Body of pancreas (tissue), 4 donors: ENCODE measurements around the gene NXF1. TPM values are rescaled to one million over a fixed set of nuclear protein-coding genes. Genes with fewer than 3 reads are reported as not detected.
"Not testable (repeated sequence)": the region's sequence is repeated elsewhere in the genome, so short reads cannot be mapped to it uniquely, and the experiment has no call there.

Source experiments
- ATAC-seq: fragments of 150-250 bp; one replicate; pipeline ENCODE4 v1.9.1; 2016
- DNase-seq, 4 donors: peaks; one replicate each; pipeline ENCODE4 v3.0.0-alpha.2; 2019
- H3K27ac ChIP-seq, 4 donors: fragments of 200-600 bp; sonication (generic); 1 replicate in 3 of 4; 2 replicates in 1 of 4; pipeline versions ENCODE4 v1.5.1 to v1.6.1; 2016 to 2019; ENCODE audit warnings: mild to moderate bottlenecking in 1 of 4, mixed read lengths in 1 of 4, moderate library complexity in 1 of 4
- H3K27me3 ChIP-seq, 2 donors: fragments of 200-600 bp; sonication (generic); one replicate each; pipeline ENCODE4 v1.6.0; 2016; ENCODE audit warnings: mild to moderate bottlenecking in 1 of 2
- H3K36me3 ChIP-seq, 2 donors: fragments of 200-600 bp; sonication (generic); replicated peaks in 1 of 2; 2 replicates each; pipeline ENCODE4 v1.5.1; 2016; ENCODE audit warnings: low read depth in 2 of 2; ENCODE audit not compliant: insufficient read depth in 1 of 2
- H3K4me1 ChIP-seq: fragments of 200-600 bp; sonication (generic); one replicate; pipeline ENCODE4 v1.6.0; 2016
- H3K4me3 ChIP-seq, 2 donors: fragments of 200-600 bp; sonication (generic); 1 replicate in 1 of 2; 2 replicates in 1 of 2; pipeline ENCODE4 v1.5.1; 2016 to 2019
- H3K9me3 ChIP-seq, 3 donors: fragments of 200-600 bp; sonication (generic); 1 replicate in 2 of 3; 2 replicates in 1 of 3; pipeline ENCODE4 v1.5.1; 2016
- POLR2A ChIP-seq, 3 donors: fragments of 450-650 bp; IDR thresholded peaks; one replicate each; pipeline ENCODE4 v1.6.1; 2016; ENCODE audit warnings: antibody characterized with exemption in 3 of 3, mild to moderate bottlenecking in 2 of 3
- WGBS, 2 donors: methylation state at CpG; one replicate each; pipeline ENCODE4 v1.1.5; 2017; 5-methylcytosine and 5-hydroxymethylcytosine counted together
- intact Hi-C: fragments of 100-400 bp; cut with DNase I; formaldehyde crosslinking; loops from one replicate; pipeline ENCODE4 v1.15.1; 2023
- total RNA-seq, 2 donors: library from RNA; depleted of rRNA; stranded (reverse); fragments of >200 nt; gene quantifications; one replicate each; pipeline ENCODE4 v1.1.0, GENCODE V29; 2016
- TF ChIP-seq, protein P1 (sequence below), 7 experiments: fragments of 450-650 bp in 4 of 7; fragments of 200-600 bp in 3 of 7; sonication (generic) in 3 of 7; IDR thresholded peaks; one replicate each; pipeline ENCODE4 v1.5.1; 2016 to 2019; ENCODE audit warnings: antibody characterized with exemption in 7 of 7

Gene NXF1
- total RNA-seq, 2 donors from 2014 or later, result 49.8 to 108 TPM

DNA sequence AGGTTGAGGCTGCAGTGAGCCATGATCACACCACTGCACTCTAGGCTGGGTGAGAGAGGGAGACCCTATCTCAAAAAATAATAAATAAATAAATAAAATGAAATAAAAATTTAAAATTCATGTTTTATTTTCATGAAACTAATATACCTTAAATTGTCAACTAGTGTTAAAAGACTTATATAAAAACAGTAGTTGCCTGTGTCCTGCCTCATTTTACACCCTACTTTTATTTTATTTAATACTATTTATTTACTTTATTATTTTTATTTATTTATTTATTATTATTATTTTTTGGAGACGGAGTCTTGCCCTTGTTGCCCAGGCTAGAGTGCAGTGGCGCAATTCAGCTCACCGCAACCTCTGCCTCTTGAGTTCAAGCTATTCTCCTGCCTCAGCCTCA is 38.9 kb upstream of the NXF1 start:
- WGBS, 2 donors, result 91 to 95% methylated on average over 3 of the region's 3 CpGs
- no peak for DNase-seq
- Histone ChIP-seq H3K4me3 (no peak overlapping the region), H3K27ac (no peak overlapping the region), H3K27me3 (no peaks in the 10 kb centered on the region), H3K36me3 (no peaks in the 10 kb centered on the region), H3K9me3 (no peaks in the 10 kb centered on the region), H3K4me1 (peaks cover 18% of the 10 kb centered on the region)
- intact Hi-C loops, result no loop called here
- no peak for TF ChIP-seq POLR2A (IDR thresholded peaks at IDR 0.05)
- TF ChIP-seq, protein P1, sequence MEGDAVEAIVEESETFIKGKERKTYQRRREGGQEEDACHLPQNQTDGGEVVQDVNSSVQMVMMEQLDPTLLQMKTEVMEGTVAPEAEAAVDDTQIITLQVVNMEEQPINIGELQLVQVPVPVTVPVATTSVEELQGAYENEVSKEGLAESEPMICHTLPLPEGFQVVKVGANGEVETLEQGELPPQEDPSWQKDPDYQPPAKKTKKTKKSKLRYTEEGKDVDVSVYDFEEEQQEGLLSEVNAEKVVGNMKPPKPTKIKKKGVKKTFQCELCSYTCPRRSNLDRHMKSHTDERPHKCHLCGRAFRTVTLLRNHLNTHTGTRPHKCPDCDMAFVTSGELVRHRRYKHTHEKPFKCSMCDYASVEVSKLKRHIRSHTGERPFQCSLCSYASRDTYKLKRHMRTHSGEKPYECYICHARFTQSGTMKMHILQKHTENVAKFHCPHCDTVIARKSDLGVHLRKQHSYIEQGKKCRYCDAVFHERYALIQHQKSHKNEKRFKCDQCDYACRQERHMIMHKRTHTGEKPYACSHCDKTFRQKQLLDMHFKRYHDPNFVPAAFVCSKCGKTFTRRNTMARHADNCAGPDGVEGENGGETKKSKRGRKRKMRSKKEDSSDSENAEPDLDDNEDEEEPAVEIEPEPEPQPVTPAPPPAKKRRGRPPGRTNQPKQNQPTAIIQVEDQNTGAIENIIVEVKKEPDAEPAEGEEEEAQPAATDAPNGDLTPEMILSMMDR (IDR thresholded peaks at IDR 0.05), result no peak
- ATAC-seq, result no peak

DNA sequence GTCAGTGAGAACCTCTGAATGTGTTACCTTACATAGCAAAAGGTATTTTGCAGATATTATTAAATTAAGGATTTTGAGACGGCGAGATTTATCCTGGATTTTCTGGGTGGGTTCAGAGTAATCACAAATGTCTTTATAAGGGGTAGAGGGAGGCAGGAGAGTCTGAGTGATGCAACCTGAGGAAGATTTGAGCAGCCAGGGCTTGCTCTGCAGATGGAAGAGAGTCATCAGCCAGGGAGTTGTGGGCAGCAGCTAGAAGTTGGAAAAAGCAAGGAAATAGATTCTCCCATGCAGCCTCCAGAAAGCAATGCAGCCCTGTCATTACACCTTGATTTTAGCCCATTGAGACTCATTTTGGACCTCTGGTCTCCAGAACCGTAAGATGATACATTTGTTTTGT is 38.2 kb upstream of the NXF1 start:
- Histone ChIP-seq H3K27me3 (no peaks in the 10 kb centered on the region), H3K4me1 (peaks cover 25% of the 10 kb centered on the region), H3K4me3 (no peak overlapping the region), H3K36me3 (no peaks in the 10 kb centered on the region), H3K9me3 (no peaks in the 10 kb centered on the region), H3K27ac (no peak overlapping the region)
- ATAC-seq (no peak), DNase-seq (no peak)
- TF ChIP-seq, protein P1 (IDR thresholded peaks at IDR 0.05), result no peak
- TF ChIP-seq POLR2A (IDR thresholded peaks at IDR 0.05), result no peak
- intact Hi-C loops, result no loop called here
- WGBS, 2 donors, result 91 to 96% methylated on average over 3 of the region's 3 CpGs

DNA sequence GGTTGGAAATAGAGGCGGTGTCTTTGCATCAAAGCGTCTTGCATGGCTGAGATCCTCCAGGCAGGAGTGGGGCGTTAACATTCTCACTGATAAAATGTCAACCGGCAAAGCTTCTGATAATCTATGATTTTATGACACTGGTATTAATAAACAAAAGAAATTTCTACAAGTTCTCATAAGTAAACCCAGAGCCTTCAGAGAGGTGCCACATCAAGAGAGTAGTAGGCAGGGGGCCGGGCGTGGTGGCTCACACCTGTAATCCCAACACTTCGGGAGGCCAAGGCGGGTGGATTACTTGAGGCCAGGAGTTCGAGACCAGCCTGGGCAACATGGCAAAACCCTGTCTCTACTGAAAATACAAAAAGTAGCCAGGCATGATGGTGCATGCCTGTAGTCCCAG is 37.7 kb upstream of the NXF1 start:
- H3K36me3 ChIP-seq, DNase-seq, H3K4me3 ChIP-seq, intact Hi-C loops, H3K9me3 ChIP-seq, ATAC-seq, H3K27me3 ChIP-seq: not testable (repeated sequence)
- peaks cover 30% of the 10 kb centered on the region for H3K4me1 ChIP-seq
- peak overlapping the region in 3 of 4 donors; percentile 76 to 98 (median 96) for H3K27ac ChIP-seq
- 84 to 93% methylated on average over 8 to 9 of the region's 9 CpGs for WGBS, 2 donors

- Histone ChIP-seq H3K4me3 (peak overlapping the region in 1 of 2 donors; percentile 26), H3K9me3 (no peaks in the 10 kb centered on the region), H3K36me3 (no peaks in the 10 kb centered on the region), H3K27ac (peak overlapping the region; percentile 76 to 98 (median 96)), H3K4me1 (peaks cover 35% of the 10 kb centered on the region), H3K27me3 (no peaks in the 10 kb centered on the region)
- DNase-seq, result peak in 1 of 4 donors; percentile 34
- WGBS, 2 donors, result 21 to 40% methylated on average over 19 to 30 of the region's 30 CpGs
- TF ChIP-seq, protein P1 (IDR thresholded peaks at IDR 0.05), result no peak
- no peak for TF ChIP-seq POLR2A (IDR thresholded peaks at IDR 0.05)
- intact Hi-C loops, result no loop called here
- peak; percentile 4 for ATAC-seq
These were observed 37.0 kb upstream of the NXF1 start for GRCh38 chr11:62842171-62842741.

DNA sequence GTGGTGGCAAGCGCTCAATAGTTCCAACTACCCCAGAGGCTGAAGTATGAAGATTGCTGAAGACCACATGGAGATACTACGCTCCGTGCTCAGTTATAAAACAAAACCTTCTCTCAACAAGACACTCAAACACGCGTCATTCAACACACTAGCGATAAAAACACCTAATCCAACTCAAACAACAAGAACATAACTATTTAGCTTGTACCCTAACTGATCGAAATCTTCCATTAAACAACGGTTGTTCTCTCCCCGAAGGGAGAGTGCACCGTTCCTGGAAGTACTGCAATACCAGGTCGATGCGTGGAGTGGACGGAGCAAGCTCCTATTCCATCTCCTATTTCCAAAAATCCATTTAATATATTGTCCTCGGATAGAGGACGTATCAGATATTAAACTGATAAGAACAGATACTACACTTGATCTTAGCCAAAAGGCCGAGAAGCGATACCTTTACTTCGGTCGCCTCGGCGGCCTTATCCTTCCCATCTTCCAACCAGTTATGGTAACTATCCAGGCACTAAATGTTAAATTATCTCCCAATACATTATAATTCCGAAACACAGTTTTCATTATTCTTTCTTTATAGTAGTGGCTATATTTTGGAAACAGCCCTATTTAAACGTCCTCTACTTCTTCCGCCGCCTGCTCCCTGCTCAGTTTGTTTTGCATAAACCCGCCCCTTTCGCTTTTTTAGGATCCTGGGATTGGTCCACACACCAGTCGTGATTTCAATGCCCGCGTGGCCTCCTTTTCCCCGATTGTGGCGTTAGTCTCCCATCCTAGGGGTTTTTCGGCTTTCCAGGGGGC is 36.3 kb upstream of the NXF1 start:
- TF ChIP-seq, protein P1 (IDR thresholded peaks at IDR 0.05), result peak in 3 of 7 experiments; percentile 15 to 19 (median 16)
- peak; percentile 98 to 100 (median 100) for TF ChIP-seq POLR2A (IDR thresholded peaks at IDR 0.05)
- H3K4me1 ChIP-seq, result peaks cover 35% of the 10 kb centered on the region
- WGBS, 2 donors, result 0% methylated on average over 31 to 33 of the region's 33 CpGs
- peak overlapping the region; percentile 76 to 98 (median 96) for H3K27ac ChIP-seq
- peak; percentile 85 to 93 (median 88) for DNase-seq
- intact Hi-C loops, result no loop called here
- H3K27me3 ChIP-seq, result no peaks in the 10 kb centered on the region
- ATAC-seq, result peak; percentile 72
- H3K36me3 ChIP-seq, result no peaks in the 10 kb centered on the region
- H3K9me3 ChIP-seq, result no peaks in the 10 kb centered on the region
- peak overlapping the region in 1 of 2 donors; percentile 26 for H3K4me3 ChIP-seq

DNA sequence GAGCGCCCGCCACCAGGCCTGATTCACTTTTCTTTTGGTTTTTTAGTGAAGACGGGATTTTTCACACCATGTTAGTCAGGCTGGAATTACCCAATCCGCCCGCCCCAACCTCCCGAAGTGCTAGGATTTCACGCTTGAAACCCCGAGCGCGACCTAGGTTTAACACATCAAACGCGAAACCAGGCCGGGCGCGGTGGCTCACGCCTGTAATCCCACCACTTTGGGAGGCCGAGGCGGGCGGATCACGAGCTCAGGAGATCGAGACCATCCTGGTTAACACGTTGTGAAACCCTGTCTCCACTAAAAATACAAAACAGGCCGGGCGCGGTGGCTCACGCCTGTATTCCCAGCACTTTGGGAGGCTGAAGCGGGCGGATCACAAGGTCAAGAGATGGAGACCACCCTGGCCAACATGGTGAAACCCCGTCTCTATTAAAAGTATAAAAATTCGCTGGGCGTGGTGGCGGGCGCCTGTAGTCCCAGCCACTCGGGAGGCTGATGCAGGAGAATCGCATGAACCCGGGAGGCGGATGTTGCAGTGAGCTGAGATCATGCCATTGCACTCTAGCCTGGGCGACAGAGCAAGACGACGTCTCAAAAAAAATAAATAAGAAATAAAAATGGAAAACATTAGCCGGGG is 35.6 kb upstream of the NXF1 start:
- H3K9me3 ChIP-seq, H3K36me3 ChIP-seq, intact Hi-C loops, H3K4me3 ChIP-seq, H3K27me3 ChIP-seq: not testable (repeated sequence)
- DNase-seq (peak; percentile 65 to 73 (median 70)), ATAC-seq (peak; percentile 12)
- Histone ChIP-seq H3K4me1 (peaks cover 35% of the 10 kb centered on the region), H3K27ac (peak overlapping the region; percentile 76 to 98 (median 96))
- WGBS, 2 donors, result 0% methylated on average over 30 to 41 of the region's 41 CpGs
